Left kidney (tissue), 2 donors: ENCODE results near the gene GPATCH8. TPM values are rescaled to one million over a fixed set of nuclear protein-coding genes. Genes with fewer than 3 reads are reported as not detected.
"Not testable (repeated sequence)": the region's sequence is repeated elsewhere in the genome, so short reads cannot be mapped to it uniquely, and the experiment has no call there.

Source experiments
- DNase-seq: peaks from one replicate; pipeline ENCODE4 v3.0.0-alpha.2; 2013
- polyA plus RNA-seq: library from polyadenylated mRNA; unstranded; fragments of 120-200 nt; gene quantifications from one replicate; pipeline ENCODE4 v1.2.1, GENCODE V29; 2013; ENCODE audit not compliant: insufficient read length

Gene GPATCH8
- polyA plus RNA-seq, 1 donor, result 65.1 TPM

DNA sequence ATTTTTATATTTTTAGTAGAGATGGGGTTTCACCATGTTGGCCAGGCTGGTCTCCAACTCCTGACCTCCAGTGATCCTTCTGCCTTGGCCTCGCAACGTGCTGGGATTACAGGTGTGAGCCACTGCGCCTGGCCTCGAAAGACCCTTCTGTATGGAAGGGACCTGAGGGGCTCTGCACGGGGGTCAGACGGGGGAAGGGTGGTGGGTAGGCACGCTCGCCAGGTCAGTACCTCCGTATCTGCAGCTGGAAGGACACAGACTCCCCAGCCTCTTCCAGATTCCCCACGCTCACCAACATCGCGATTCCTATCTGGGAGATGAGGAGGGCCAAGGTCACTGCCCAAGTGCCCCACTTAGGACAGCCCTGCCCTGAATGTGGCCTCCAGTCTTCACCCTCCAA is 126.4 kb downstream of the GPATCH8 start:
- DNase-seq, result no peak

DNA sequence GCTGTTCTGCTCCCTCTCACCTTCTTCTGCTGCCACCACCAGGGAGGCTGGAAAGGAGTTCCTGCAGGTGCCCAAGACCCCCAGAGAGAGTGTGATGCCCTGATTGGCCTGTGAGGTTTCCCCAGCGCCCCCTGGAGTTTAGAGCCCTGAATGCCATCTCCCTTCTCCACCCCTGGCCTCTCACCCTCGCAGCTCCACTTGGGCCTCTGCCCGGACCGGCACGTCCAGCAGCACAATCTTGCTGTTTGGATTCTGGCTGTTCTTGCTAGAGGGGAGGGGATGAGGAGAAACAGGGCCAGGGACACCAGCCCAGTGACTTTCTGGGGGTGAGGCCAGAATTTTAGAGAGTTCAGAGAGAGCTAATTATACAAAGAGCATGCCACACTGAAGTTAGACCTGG is 127.1 kb downstream of the GPATCH8 start:
- no peak for DNase-seq

DNA sequence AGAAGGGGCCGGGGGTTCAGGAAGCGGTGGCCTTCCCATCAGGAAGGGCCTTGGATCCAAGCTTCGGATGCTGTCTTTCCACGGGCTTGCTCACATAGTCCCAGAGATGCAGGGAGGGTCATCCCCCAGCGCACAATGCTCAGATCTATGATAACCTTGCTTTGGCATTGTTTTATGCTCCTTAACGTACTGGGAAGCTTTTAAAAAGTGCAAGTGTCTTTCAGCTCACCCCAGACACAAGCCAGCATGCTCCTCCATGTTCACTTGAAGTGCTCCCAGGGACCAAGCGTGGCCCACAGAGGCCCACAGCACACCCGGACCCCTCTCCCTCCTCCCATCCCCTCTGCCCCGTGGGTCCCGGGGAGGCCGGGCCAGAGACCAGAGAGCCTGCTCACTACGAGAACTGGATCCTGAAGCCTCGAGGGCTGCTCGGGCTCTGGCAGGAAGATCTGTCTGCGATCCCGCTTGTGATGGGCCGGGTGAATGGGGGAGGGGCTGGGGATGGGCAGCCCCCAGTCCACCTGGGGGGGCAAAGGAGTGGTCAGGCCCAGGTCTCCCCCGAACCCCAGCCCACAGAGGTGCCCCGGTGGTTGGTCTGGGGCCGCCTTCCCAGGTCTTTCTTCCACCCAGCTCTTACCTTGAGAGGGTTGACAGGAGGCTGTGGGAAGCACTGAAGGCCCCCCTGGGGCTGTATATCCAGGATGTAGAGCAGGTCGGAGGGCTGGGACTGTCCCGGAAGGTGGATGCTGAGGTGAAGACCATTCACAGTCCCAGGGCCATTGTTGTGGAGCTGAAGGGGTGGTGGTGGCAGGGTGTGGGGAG is 127.8 kb downstream of the GPATCH8 start:
- no peak for DNase-seq

DNA sequence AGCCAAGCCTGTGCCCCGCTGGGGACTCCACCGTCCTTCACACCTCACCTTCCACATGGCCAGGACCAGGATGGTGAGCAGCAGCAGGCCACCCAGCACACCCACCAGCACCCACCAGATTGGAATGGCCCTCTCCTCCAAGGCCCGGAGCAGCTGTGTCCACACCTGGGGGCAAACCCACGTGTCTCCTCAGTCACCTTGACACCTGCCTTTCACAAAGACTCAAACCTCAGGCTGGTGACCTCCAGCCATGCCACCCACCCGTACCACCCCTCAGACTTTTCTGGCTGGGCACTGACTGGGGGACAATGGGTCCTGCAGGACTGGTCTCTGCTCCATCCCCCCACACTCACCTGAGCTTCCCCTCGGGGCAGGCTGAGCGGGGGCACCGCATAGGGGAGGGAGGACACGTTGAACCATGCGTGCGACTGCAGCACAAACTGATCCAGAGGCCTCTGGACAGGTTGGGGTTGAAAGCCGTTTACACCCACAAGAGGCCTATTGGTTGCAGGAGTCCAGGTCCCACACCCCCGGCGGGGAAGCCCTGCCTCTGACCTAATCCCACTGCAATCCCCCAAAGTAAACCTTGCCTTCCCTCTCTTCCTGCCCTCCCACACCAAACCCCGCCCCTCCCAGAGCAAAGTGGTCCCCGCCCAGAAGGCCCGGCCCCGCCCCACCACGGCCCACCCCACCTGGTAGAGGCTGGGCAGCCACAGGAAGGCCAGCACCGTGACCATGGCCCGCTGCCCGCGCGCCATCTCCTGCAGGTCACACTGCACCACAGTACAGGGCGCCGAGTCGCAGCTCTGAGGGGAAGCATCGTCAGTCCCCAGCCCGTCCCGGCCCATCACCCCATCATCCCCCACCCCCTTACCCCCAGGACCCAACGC is 128.7 kb downstream of the GPATCH8 start:
- no peak for DNase-seq

DNA sequence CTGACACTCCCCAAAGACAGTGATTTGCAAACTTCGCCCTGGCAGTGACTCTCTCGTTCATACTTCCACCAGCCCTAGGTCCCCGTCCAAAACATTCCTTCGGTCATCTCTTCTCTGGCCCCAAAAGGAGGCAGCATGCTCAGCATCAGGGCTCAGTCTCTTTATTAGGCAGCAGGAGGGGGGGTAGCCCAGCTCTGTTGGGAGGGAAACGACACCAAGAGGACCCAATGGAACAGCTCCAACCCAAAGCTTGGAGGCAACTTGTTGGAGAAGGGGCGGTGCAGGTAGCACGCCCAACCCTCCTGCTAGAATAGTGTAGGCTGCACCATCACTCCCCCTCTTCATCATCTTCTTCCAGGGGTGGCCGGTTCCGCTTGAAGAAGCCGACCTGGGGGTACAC is 131.2 kb downstream of the GPATCH8 start:
- no peak for DNase-seq

DNA sequence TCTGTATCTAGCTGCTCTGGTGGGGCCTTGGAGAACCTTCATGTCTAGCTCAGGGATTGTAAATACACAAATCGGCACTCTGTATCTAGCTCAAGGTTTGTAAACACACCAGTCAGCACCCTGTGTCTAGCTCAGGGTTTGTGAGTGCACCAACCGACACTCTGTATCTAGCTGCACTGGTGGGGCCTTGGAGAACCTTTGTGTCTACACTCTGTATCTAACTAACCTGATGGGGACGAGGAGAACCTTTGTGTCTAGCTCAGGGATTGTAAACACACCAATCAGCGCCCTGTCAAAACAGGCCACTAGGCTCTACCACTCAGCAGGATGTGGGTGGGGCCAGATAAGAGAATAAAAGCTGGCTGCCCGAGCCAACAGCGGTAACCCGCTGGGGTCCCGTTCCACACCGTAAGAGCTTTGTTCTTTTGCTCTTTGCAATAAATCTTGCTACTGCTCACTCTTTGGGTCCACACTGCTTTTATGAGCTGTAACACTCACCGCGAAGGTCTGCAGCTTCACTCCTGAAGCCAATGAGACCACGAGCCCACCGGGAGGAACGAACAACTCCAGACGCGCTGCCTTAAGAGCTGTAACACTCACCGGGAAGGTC is 133.7 kb downstream of the GPATCH8 start:
- not testable (repeated sequence) for DNase-seq

DNA sequence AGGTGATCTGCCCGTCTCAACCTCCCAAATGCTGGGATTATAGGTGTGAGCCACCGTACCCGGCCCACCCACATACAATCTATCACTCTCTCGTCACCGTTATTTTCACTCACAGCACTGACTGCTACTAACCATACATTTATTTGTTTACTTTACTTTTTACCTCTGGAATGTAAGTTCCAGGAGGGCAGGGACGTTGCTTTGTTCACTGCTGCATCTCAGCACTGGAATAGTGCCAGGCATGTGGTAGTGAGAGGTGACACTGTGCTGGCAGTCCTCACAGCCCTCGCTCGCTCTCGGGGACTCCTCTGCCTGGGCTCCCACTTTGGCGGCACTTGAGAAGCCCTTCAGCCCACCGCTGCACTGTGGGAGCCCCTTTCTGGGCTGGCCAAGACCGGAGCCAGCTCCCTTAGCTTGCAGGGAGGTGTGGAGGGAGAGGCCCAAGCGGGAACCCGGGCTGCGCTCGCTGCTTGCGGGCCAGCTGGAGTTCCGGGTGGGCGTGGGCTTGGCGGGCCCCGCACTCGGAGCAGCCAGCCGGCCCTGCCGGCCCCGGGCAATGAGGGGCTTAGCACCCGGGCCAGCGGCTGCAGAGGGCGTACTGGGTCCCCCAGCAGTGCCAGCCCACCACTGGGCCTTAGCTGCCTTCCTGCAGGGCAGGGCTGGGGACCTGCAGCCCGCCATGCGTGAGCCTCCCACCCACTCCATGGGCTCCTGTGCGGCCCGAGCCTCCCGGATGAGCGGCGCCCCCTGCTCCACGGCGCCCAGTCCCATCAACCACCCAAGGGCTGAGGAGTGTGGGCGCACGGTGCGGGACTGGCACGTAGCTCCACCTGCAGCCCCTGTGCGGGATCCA is 134.6 kb downstream of the GPATCH8 start:
- DNase-seq, result not testable (repeated sequence)

DNA sequence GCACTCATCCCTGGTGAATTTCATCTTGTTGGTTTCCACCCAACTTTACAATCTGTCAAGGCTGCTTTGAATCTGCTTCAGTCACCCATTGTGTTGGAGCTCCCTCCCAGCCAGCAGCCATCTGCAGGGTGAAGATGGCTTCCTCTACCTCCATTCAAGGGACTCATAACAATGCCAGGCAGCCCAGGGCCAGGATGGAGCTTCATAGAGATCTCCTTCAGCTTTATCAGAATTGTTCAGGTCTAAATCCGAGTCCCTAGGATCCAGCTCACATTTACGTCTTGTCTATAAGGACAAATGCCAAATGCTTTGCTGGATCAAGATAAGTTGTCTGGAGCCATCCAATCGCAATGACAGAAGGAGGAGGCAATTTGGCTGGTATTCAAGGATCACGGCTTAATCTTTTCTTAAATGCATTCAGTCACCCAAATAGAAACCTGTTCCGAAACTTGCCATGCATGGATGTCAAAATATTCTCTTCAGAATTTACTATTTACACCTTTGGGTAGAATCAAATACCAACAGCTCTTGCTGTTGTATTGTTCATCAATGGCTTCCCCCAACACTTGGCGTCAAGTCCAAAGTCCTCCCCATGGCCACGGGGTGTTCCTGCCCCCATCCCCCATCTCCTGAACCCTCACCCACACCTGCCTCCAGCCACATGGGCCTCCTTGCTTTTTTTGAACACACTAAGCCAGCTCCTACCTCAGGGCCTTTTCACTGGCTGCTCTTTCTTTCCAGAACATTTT is 135.8 kb downstream of the GPATCH8 start:
- no peak for DNase-seq

DNA sequence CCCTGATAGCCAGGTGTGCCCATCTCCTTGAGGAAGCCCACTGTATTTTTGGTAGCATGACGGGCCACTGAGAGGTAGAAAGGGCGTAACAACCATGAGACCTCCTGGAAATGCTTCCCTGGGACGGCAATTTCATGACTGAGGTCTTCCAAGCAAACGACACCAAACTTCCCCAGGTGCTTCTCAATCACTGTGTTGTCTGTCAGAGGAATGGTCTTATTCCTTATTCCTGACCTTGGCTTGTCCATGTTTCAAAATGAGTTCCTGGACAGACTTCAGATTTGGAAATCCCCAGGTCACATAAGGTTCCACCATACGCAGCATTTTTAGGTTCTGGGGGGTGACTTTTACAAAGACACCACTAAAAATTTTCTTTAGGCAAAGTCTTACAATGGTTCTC is 138.2 kb downstream of the GPATCH8 start:
- not testable (repeated sequence) for DNase-seq

DNA sequence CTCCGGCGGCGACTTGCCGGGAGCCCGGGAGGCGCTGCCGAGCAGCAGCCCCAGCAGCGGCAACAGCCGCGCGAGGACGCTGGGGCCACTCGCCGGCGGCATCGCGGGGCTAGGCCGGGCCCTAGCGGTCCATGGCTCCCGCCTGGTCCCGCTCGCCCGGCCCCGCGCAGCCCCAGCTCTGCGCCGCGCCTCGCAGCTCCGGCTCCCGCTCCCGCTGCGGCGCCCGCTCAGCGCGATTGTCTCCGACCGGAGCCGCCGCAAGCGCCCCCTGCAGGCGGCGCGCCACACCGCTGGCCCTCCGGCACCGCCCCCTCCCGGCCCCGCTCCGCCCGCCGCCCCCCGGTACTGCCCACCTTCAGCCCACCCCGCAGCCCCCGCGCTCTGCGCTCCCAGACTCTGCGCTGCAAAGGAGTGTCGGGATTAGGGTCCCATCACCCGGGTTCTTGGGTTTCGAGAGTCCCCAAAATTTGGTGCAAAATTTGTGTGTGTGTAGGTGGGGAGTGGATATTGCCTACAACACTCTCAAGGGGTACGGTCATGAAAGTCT is 139.5 kb downstream of the GPATCH8 start, which contains the start of gene FAM171A2:
Gene FAM171A2, minus strand, starts transcription at position 241 of the 547 bp plus-strand sequence. Its CDS starts 139 bp downstream, at position 102.
- no peak for DNase-seq

DNA sequence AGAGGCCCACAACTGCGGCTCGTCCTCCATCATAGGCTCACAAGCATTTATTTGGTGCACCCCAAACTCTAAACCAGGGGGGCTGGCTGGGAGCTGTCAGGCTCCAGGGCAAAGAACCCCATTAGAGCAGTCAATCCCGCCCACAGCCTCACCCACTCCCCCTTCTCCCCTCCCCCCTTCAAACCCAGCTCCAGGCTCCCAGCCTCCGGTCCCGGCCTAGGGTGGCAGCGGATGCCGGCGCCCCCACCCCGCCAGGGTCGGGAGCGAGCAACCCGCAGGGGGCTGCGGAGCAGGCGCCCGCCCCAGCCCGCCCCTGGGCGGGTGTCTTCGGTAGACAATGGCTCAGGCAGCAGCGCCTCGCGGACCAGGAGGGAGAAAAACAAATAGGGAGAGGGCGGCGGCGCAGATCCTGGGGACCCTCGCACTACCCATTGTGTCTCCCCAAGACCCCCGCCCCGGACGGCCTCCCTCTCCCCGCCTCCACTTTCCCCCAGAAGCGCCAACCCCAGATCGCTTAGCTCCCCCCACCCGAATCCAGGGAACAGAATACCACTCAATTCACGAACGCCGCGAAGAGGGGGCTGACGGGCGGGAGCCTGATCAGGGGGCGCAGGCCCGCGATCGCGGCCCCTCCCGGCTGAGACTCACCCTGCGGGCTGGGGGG is 140.1 kb downstream of the GPATCH8 start:
- no peak for DNase-seq

DNA sequence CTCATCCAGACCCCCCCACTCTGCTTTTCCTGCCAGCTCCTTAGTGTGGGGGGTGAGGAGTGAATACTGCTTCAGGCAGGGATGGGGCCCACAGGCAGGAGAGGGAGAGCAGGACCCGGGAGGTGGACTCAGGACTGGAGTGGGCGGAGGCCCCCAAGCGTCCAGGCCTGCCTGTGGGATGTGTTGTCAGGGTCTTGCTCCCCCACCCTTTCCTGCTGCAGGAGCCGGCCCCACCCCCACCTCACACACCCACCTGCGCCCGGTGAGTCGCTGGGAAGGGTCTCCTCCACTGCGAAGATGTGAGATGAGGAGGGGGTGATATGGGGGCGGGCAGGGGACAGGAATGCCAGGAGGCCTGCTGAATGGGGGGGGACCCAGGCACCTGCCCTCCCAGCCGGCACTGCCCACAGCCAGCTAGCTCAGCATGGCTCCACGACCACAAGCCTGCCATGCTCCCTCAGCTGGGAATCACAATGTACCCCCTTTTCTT is 140.7 kb downstream of the GPATCH8 start:
- DNase-seq, result no peak

DNA sequence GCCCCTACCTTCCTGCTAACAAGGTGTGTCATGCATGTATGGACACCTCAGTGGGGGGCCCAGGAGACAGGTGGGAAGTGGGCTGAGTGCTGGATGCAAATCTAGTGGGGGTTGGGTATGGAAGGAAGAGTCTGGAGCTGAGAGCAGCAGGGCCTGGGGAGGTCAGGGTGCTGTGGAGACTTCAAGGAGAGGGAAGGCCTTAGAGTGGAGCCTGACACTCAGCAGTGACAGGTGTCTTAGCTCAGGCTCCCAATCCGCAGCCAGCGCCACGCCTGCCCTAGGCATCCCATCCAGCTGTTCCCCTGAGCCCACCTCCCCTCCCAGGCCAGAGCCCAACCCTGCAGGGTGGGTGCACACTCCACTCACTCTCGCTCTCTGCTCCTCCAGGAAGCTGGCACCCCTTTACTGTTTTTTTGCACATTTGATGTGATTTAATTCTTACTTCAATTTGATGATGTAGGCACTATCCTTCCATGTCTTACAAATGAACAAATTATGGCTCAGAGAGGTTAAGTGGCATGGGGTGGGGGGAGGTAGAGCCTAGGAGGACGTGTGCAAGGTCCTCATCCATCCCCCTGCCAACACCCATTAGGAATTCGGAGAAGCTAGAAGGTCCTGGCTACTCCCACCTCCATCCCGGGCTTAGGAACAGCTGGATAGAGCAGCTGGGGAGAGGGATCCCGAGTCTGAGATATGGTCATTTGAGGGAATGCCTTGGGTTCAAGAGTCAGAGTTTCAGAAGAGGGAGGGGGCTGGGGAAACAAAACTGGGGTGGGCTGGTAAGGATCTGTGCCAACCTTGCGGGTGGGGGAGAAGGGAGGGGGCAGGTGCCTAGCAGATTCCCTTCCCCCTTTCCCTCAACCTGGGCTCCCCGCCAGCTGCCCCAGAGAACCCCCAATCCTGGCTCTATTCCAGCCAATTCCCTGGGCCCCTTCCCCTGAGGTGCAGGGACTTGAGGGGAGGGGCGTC is 141.6 kb downstream of the GPATCH8 start:
- DNase-seq, result no peak

DNA sequence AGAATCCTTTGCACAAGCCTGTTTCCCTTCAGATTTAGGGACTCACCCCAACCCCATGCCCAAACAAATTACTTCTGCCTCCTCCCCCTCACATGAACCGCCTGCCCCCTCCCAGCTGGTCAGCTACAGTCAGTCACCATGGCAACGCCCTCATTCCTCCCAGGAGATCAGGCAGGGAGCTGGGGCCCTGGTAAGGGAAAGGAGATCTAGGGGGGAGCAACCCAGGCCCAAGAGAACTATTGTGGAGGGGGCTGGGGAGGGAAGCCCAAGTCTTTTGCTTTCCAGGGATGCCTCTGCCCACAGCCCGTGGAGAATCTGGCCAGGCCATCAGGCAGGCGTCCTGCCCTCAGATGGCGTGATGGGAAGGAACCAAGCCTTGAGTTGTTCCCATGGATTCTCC is 142.4 kb downstream of the GPATCH8 start:
- DNase-seq, result peak; percentile 86

DNA sequence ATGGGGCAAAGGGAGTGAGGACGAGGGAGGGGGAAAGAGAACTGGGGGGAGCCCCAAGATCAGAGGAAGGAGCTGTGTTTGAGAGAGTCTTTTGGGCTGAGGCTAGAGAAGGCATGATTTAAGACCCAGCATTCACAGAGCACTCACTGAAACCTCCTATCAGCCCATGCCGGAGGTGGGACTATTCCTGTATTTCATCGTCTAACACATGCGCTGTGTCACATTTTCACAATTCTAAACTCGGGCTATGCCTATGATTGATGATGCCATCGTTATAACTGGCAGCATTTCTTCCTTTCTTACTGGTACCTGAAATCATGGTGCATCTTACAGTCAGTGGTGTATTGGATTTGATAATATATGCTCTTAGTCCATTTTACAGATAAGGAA is 143.1 kb downstream of the GPATCH8 start:
- DNase-seq, result no peak

DNA sequence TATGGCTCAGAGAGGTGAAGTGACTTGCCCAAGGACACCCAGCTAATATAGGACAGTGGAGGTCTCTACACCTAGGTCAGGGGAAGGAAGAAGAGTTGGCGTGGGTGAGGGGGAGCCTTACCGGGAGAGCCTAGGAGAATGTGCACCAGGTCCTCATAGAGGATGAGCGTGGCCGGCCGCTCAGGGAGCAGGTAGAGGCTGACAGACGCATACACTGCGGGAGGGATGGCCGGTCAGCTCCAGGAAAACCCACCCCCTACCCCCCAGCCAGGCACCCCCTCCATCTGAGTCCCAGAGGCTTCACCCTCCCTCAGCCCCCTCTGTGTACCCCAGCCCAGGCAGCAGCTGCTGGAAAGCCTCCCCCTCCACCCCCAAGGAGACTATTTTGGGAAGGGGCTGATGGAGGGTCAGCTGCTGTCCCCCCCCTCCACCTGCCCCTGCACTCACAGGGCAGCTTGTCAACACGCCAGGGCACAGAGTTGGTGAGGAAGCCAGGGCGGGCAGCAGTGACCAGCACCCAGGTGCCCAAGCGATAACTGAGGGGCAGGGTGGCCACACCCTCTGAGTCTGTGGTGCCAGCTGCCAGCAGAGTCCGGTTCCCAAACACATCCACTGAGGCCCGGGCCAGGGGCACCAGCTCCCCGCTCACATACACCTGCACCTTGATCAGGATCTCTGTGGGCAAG is 143.6 kb downstream of the GPATCH8 start:
- no peak for DNase-seq

DNA sequence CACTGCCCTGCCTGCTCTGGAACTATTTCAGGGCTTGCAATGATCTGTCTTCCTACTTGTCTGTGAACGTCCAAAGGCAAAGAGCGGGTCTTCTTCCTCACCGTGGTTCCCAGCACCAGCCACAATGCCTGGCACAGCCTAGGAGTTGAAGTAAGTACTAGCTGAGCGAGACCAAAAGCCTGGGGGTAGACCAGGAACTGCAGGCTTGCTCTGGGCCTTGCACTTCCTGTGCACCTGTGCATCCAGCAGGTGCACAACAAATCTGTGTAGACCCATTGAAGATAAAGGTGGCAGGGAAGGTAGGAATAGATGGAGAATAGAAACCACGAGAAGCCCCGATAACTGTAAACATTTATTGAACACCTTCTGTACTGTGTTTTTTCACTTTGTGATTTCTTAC is 144.2 kb downstream of the GPATCH8 start:
- no peak for DNase-seq

DNA sequence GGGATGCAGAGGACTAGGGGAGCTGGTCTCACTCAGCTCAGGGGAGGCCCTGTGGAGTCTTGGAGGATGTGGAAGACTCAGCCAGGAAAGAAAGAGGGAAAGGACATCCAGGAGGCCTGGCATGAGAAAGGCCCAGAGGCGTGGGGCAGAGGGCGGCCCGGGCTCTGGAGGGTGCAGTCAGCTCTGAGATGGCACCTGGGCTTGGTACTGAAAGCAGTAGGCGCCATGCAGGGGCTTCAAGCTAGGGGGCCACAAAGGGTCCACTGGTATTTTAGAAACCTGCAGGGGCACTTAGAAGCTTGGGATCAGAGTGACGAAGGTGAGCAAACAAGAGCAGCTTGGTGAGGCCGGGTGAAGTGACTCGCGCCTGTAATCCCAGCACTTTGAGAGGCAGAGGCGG is 145.1 kb downstream of the GPATCH8 start:
- no peak for DNase-seq
